Measurements from ENCODE around the gene GLRX.

The GLRX gene

DNA sequence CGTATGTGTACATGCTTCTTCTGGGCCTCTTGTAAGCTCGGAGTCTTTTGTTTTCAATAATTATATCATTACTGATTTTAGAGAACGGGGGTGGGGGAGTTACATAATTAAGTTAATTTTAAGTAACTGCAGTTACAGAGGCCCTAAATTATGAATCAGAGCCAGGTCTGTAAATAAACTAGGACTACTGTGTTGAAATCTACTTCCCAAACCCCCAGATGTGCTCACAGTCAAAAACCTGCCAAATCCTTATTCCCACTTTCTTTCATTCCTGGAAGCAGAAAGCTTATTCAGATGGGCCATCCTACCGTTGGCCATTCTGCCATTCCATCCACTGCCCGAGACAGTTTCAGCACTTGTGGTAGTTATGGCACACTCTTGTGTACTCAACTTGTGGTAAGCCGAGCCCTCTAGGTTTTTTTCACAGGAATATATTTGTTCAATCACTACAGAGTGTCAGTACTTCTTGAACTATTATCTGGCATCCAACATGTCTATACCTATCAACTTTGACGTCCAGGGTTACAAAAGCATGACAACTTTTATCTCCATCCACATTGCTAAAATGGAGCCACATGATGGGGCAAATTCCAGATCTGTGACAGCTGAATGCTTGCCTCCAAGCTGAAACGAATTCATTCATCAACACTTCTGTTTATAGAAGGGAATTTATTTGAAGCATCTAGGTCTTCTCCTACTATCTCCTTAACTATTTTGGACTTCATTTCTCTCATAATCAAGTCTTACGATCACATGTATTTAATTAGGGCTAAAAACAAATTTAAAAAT is 37.8 kb downstream of the GLRX start:
- in situ Hi-C loops (cut with HindIII; ENCODE audit: low sequenced_read_pairs), result no loop called here

DNA sequence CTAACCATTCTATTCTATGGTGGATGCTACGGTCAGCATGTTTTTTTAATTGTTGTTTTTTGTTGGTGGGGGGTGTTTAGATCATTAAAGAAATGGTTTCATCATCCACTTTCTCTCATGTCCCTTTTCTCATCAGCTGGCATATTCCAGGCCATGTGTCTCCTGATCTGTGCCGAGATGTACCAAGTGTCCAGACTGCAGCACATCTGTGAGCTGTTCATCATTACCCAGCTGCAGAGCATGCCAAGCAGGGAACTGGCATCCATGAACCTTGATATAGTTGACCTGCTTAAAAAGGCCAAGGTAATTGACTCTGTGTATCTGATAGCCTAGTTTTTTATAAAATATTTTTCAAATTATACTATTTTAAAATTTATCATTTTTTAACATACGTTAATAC is 38.9 kb downstream of the GLRX start:
- in situ Hi-C loops (cut with HindIII; ENCODE audit: low sequenced_read_pairs), result no loop called here

DNA sequence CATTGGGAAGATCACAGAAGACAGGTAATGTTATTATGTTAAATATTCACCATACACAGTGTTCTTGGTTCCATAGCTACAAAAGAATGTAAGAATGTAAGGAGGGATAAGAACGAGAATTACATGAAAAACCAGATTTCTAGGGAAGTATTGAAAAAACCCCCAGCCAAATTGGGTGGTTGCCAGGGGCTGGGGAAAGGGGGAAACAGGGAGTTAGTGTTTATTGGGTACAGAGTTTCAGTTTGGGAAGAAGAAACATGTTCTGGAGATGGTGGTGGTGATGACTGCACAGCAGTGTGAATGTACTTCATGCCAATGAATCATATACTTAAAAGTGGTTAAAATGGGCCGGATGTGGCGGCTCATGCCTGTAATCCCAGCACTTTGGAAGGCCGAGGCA is 40.3 kb downstream of the GLRX start:
- in situ Hi-C loops (cut with HindIII; ENCODE audit: low sequenced_read_pairs), result no loop called here

- in situ Hi-C loops (cut with HindIII; ENCODE audit: low sequenced_read_pairs), result no loop called here
Measured at GRCh38 chr5:95781101-95781583, 41.4 kb downstream of the GLRX start.

- in situ Hi-C loops (cut with HindIII; ENCODE audit: low sequenced_read_pairs), result no loop called here
Measured at GRCh38 chr5:95780597-95780996, 41.9 kb downstream of the GLRX start.

- in situ Hi-C loops (cut with HindIII; ENCODE audit: low sequenced_read_pairs), result no loop called here
Measured at GRCh38 chr5:95779611-95780010, 42.9 kb downstream of the GLRX start.

GRCh38 chr5:95778713-95779436 is 43.7 kb downstream of the GLRX start:
- in situ Hi-C loops (cut with HindIII; ENCODE audit: low sequenced_read_pairs), result no loop called here

DNA sequence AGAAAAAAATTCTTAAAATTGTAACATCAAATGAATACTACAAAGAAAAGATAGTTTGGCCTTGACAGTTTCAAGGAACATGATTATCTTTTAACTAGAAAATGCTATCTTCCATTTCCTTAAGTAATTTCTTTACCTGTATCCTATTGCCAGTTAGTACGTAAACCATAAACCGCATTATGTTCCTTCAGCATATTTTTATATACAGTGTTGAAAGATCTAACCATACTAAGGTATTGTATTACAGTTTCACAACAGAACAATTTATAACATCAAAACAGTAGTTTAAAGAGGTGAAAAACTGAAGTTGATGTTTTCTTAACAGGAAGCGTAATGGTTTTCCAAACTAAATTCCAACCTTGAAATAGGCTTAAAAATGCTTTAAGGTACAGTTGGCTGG is 45.1 kb downstream of the GLRX start:
- in situ Hi-C loops (cut with HindIII; ENCODE audit: low sequenced_read_pairs), result no loop called here

DNA sequence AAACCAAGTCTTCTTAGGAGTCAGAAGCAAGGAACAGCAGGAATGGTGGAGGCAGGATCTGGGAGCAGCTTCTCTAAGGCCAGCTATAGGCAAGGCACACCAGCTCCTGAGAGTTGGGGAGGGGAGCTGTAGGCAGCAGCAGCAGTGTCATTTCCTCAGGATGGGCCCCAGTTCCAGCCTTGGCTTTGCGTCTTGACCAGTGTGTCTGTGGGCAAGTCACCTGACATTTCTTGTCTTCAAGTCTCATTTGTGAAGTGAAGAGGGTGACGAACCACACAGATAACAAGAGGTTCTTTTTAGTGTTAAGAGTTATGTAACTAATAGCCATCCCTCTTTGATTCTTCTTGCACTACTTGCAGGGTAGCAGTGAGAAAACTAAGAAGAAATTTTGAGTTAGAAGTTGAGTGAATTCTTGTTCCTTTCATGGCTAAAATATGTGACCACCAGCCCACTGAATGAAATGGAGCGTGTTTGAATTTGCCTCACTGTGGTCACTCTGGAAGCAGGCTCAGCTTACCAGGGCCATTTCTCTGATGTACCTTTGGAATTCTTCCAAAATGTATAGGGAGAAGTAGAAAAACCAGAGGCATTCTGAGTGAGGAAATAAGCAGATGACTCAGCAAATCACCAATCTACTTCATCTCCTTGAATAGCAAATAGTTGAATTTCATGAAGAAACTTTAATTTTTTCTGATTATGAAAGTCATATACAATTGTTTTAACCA is 49.0 kb downstream of the GLRX start:
- in situ Hi-C loops (cut with HindIII; ENCODE audit: low sequenced_read_pairs), result no loop called here

GRCh38 chr5:95771892-95772291 is 50.6 kb downstream of the GLRX start:
- in situ Hi-C loops (cut with HindIII; ENCODE audit: low sequenced_read_pairs), result no loop called here

GRCh38 chr5:95770830-95771708 is 51.5 kb downstream of the GLRX start:
- in situ Hi-C loops (cut with HindIII; ENCODE audit: low sequenced_read_pairs), result no loop called here

DNA sequence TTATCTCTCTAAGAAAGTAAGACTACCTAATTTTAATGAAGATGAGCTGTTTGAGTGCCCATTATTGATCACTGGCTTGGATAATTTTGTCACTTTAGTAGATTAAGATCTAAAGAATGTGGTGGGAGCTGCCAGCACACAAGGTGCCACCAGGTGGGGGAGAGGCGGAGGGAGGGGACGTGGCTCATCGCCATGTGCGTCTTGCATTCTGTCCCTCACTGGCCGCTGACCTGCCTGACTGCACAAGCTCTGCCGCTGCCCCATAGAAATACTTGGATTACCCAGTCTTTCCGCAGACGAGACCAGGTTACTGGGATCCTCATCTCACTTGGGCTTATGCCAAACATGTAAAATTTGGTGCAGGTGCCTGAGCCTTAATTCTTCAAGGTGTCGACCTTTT is 53.8 kb downstream of the GLRX start:
- in situ Hi-C loops (cut with HindIII; ENCODE audit: low sequenced_read_pairs), result no loop called here

GRCh38 chr5:95763941-95764340 is 58.6 kb downstream of the GLRX start:
- in situ Hi-C loops (cut with HindIII; ENCODE audit: low sequenced_read_pairs), result no loop called here

Data from DLD1 (cell line).